GM18508 (cell line): ENCODE results near the gene ESPL1.

Experiments
- ATAC-seq: cut with Tn5 transposase; IDR thresholded peaks from one replicate; pipeline ENCODE4 v1.9.1; 2021; ENCODE audit warnings: moderate number of reproducible peaks; ENCODE audit not compliant: insufficient read depth, unreplicated experiment

ESPL1 gene

DNA sequence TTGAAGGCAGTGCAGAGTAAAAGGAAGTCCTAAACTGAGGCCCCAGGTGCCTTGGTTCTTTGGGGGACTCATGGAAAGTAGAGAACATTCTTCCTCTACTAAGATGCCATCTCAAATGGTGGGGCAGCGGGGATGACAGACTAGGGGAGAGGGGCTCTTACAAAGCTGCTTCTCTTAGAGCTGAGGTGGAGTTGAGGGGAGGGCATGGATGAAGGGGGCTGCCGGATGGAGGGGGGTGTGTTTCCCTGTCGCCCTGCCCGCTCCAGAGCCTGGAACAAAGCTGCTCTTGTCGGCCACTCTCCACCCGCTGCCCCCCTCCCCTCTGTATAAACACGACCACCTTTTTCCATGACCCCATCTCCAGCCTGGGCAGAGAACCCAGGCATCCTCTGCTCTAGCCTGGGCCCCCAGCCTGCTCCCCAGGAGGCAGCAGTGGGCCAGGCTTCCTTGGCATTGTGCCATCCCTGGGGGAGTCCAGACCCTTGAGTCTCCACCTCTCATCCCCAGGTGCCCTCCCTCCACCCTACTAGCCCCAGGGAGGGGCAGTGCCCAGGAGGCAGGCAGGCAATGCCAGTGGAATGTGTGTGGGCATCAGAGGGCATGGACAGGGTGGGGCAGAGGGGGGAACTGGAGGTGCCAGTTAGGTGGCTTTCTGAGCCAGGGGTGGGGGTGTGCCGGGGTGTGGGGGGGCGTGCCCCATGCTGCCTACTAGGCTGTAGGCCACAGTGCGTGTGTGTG lies 37.8 kb upstream of the ESPL1 start:
- no peak for ATAC-seq

DNA sequence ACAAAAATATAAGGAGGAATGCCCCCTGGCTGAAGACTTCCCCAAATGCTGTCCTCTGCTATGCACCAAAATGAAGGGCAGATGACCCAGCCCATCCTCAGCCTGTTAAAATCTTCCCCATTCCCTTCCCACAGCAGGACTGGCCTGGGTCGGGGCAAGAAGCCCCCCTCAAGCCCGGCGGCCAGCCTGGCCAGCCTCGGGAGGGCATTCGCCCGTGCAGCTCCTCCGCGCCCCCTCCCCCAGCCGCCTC lies 36.5 kb upstream of the ESPL1 start:
- ATAC-seq = no peak

DNA sequence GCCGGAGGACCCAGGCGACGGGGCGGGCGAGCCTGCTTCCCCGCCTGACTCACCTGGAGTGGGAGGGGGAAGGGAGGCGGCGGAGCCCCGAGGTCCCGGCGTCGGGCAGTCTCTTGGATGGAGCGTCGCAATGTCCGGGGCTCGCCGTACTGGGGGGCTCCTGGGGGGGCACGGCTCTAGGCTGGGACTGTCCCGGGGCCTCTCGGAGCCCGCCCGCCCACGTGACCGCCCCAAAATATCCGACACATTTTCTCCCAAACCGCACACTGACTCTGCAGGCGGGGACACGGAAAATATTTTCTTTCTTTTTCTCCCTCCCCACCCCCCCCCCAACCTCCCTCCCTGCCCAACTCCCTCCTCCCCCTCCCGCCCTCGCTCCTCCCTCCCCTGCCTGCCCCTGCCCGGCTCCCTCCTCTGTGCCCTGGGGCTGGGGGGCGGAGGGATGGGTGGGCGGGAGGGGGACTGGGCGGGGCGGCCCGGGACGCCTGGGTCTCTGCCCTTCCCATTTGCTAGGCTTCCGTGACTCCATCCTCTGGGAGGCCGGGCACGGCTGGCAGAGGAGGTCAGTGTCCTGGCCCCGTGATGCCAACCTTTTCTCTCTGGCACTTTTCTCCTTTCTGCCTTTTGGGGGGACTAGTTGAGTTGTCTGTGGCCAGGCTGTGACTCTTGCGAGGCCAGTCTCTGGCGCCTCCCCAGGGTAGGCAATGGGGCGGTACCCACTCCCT lies 36.0 kb upstream of the ESPL1 start, which contains the start of gene RARG:
Gene RARG (minus strand): TSS at position 289 of the 725 bp plus-strand sequence. CDS start 4,664 bp downstream, outside the sequence.
- no peak for ATAC-seq

DNA sequence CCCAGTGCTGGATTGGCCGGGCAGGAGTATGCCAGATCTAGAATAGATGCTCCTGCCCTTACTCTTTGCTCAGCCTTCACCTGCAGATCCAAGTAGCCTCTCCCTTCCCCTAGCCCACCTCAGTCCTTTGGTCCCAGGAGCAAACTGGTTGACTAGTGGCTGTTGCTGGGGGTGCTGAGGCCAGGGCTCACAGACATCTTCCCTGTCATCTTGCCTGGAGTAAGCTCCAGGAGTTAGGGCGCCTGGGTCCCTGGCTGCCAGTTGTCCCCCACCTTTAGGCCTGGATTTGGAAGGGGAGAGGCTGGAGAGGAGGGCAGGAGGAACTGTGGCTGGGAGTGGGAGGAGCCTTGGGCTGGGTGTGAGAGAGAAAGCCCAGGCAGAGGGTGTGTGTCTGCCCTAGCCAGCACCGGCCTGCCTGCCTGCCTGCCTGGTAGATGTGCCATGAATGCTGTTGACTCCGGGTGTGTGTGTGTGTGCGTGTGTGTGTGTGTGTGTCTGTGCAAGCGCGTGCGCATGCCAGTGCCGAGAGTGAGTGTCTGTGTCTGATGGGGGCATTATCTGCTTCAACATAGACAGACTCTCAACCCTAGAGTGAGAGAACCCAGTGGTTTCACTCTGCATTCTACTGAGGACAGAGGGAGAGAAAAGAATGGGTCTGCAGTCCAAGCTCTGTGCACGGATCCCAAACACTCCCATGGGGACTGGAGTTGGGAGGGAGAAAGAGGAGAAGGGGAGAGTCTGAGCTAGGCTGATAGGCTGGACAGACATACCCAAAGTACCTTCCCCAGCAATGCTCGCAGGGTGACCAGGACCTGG lies 35.2 kb upstream of the ESPL1 start:
- ATAC-seq = no peak

DNA sequence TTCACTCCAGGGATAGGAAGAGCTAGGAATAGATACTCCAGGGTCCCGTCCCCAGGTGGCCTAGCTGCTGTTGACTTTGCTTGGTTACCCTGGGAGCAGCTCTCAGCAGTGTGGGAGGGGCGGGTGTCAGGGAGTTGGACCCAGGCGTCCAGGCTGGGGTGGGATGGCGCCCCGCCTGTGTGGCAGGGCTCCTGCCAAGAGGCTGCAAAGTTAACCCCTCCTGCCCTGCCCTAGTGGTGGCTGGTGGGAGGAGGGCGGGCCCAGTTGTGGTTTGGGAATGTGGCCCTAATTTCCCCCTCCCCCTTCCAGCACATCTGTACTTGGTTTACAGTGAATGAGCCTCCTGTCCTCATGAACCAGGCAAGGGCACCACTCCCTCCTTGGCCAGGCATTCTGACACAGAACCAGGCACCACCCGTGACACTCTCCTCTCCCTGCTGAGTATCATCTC lies 34.4 kb upstream of the ESPL1 start:
- no peak for ATAC-seq

DNA sequence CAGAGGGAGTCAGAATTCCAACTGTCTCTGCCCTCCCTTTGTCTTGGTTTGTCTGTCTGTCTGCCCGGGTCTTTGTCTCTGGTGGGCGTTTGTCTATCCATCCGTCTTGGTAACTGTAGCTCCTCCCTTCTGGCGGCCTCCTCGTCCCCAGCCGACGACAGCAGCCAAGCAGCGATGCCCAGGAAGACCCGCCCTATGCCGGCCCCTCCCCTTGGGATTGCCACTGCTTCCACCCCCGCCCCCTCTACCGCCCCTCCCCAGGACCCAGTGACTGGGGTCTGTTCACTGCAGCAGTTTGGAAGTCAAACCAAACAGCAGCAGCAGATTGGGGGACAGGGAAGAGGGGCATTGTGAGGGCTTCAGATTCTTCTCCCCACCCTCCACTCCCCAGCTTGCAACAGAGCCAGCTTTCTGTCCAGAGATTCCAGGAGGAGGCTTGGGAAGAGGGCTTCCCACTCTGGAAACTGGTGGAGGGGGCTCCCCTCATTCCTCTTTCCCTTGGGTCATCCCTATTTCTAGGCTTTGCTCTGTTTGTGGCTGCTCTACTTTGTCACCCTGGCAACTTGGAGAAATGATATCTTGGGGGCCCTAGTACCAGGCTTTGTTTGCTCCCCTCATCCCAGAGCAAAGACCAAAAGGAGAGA lies 33.7 kb upstream of the ESPL1 start:
- ATAC-seq = no peak

DNA sequence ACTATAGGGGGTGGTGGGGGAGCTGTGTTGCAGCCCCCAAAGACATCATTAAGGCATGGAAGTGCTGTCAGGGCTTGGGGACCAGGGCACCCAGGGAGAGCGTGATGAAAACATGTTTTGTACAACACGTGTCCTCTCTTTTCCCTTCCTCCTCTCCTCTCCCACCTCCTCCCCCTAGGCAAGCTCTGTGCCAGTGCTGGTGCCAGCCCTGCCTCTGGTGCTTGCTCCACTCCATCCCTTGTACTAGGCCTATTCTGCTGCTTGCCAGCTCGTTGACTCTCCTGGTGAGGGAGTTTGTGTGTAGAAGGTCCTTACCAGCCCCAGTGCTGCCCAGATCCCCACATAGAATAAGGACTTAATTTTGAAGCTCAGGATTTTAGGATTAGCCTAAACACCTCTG lies 32.9 kb upstream of the ESPL1 start:
- ATAC-seq = no peak

DNA sequence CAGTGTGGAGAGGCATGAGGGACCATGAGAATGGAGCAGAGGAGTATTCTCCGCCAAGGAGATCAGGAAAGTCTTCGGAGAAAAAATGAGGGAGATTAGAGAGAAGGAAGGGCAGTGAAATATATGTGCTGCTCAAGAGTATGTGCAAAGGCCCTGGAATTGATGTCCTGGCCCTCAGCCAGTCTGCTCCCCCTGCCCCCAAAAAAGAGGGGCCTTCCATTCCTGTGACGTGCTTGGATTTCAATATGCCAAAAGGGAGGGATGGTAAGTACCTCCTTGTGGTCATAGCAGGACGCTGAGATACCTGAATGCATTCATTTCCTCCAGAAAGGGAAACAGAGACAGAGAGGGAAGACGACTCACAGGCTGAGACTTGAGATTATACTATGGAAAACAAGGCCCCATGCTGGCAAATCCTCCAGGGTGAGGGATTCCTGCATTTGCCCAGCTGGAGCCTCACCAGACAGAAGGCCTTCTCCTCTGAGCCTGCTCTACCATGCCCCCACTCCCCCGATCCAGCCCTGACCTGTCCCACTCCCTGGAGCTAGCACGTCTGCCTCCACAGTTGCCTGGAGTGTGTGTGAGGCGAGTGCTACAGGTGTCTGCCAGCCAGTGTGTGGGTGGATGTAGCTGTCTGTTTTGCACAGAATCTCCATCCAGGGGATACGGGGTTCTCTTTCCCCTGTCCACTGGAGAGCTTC lies 32.2 kb upstream of the ESPL1 start:
- ATAC-seq = no peak

DNA sequence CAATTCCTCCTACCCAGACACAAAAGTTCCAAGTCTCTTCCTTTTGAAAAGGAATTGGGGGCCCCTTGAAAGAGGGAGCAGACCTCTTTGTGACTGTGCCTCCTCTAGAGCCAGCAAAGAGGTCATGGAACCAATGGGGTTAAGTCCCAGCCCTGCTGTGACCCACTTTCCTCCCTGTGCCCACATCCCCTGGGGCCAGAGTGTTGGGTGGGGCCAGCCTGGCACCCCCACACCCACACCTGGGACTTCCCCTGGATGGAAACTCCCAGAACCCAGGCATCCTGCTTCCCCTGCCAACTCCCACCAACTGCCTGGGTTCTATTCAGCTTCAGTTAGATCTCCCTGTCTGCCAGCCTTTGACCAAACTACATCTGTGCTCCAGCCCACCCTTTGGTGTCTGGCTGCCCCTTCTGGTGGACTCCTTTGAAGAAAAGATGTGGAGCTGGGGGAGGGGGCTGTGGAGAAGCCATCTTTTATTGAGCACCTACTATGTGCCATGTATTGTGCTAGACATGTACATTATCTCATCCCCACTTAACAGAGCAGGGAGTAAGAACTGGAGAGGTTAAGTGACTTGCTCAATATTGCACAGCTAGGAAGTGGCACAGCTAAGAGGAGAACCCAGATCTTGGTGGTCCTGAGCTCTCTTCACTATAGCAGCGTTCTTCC lies 31.5 kb upstream of the ESPL1 start:
- ATAC-seq = no peak

DNA sequence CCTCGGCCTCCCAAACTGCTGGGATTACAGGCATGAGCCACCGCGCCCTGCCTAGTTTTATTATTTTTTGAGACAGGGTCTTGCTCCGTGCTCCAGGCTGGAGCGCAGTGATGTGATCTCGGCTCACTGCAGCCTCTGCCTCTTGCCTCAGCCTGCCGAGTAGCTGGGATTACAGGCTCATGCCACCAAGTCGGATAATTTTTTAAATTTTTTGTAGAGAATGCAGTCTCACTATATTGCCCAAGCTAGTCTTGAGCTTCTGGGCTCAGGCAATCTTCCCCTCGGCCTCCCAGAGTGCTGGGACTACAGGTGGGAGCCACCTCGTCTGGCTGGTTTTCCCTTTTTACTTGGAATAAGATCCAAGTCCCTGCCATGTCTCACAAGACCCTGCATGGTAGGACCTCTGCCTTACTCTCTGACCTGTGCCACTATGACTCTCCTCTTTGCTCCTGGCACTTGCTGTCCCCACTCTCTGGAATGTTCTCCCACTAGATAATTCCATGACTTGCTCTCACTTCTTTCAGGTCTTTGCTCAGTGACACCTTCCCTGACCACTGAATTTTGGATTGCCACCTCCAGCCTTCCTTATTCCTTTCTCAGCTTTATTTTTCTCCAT lies 28.3 kb upstream of the ESPL1 start:
- no peak for ATAC-seq

DNA sequence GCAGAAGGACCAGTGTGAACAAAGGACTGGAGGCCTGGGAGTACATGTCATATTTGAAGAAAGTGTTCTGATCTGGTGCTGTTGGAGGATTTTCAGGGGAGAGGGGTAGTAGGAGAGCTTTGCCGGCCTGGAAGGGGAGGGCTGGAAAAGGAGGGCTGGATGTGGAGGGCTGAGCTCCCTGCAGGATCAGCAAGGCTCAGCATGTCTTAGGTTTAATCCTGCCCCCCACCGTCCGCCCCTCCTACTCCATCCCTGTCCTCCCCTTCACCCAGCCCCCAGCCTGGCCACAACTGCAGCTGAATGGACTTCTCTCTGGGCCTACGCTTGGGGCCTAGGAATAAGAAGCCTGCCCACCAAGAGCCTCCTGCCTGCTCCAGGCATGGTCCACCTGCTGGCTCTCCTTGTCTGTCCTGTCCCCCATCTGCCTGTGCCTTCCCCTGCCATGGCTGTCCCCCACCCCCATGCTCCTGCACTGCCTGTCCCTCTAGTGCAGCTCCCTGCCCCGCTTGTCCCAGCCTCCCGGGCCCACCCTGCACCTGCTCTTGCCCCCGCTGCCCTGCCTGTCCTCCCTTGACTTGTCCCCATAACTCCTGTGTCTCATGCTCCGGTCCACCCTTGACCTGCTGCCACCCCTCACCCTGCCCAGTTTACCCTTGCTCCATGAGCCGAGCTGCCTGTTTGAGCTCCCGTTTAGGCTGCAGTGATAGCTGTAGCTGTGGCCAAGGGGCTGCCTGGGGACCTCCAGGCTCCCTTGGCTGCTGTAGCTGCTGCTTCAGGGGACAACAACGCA lies 26.3 kb upstream of the ESPL1 start:
- ATAC-seq = no peak

DNA sequence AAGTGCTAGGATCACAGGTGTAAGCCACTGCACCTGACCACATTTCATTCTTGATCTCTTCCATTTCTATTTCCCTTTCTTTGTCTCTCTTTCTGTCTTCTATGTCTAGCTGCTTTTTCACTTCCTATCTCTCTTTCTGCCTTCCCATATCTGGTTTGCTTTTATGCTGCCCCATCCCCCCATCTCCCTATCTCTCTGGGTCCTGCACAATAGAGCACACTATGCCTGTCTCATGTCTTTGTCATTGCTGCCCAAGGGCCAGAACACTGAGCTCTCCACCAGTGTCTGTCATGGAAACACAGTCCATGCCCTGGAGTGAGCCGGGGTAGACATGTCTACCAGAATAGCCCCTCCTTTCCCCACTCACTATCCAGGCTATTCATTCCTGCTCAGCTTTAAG lies 23.8 kb upstream of the ESPL1 start:
- no peak for ATAC-seq

DNA sequence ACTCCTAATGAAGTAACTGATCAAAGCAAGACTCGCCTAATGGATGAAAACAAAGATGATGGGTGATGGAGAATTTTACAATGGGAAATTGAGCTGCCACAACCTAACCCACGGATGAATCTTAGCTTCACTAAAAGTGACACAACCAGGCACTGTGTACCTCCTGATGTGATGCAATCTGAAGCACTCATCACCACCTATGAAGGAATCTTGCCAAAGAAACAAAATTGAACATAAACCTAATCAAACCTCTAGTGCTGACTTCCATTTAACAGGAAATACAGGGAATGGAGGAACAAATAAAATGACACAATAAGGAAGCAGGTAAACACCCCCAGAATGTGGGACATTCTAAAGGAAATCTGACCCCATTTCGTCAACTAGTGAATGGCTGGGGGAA lies 22.8 kb upstream of the ESPL1 start:
- no peak for ATAC-seq

DNA sequence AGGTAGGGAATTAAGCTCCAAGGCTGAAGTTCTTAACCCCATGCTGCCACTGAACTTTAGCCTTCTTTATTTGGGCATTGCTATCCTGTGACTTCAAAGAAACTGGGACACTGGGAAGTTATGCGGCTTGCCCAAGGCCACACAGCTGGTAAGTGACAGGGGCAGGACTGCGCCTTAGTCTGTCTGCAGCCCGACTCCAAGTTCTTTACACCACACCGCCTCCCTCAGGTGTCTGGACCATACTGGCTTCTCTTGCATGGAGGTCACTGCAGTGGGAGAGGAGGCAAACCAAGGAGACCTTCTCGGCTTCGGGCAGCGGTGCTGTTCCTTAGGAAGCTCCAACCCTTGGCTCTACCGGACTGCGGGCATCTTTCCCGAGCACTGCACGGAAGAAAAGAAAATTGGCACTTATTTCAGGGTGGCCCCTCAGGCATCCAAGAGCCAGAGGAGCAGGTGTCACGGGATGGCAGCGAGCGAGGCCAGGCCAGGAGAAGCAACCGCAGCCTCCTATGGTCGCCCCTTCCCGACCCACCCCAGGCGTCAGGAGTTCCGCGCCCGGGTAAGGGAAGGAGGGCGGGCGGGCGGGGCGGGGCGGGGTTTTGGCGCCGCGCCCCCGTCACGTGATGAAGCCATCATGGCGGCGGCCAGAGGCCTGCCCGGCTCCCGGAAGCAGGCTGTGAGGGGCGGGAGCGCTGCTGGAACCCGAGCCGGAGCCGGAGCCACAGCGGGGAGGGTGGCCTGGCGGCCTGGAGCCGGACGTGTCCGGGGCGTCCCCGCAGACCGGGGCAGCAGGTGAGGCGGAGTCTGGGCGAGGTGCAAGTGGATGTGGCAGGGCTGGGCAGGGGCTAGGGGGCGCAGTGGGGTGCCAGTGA lies 16.4 kb upstream of the ESPL1 start:
- ATAC-seq = no peak

DNA sequence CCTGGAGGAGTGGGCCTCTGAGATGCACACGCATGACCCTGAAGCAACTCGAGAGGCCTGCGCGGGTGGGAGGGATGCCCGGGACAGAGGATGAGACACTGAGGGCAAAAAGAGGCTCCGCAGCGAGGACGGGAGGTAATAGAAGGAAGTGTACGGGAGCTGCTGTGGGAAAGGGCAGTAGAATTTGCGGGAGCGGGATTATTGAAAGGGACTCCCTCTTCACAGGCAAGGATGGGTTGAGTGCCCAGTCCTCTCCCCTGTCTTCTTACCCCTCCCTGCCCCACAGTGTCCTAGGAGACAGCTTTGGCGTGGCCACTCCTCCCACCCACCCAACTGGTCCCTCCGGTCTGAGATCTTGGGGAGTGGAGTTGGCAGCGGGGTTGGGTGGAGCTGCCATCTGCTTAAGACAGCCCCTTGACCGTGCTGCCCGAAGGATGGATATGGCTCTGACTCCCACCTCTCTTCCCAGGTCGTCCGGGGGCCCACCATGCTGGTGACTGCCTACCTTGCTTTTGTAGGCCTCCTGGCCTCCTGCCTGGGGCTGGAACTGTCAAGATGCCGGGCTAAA lies 15.7 kb upstream of the ESPL1 start:
- no peak for ATAC-seq

DNA sequence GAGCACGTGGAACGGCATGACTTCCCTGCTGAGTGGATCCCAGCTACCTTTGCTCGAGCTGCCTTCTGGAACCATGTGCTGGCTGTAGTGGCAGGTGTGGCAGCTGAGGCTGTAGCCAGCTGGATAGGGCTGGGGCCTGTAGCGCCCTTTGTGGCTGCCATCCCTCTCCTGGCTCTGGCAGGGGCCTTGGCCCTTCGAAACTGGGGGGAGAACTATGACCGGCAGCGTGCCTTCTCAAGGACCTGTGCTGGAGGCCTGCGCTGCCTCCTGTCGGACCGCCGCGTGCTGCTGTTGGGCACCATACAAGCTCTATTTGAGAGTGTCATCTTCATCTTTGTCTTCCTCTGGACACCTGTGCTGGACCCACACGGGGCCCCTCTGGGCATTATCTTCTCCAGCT lies 14.8 kb upstream of the ESPL1 start:
- no peak for ATAC-seq

DNA sequence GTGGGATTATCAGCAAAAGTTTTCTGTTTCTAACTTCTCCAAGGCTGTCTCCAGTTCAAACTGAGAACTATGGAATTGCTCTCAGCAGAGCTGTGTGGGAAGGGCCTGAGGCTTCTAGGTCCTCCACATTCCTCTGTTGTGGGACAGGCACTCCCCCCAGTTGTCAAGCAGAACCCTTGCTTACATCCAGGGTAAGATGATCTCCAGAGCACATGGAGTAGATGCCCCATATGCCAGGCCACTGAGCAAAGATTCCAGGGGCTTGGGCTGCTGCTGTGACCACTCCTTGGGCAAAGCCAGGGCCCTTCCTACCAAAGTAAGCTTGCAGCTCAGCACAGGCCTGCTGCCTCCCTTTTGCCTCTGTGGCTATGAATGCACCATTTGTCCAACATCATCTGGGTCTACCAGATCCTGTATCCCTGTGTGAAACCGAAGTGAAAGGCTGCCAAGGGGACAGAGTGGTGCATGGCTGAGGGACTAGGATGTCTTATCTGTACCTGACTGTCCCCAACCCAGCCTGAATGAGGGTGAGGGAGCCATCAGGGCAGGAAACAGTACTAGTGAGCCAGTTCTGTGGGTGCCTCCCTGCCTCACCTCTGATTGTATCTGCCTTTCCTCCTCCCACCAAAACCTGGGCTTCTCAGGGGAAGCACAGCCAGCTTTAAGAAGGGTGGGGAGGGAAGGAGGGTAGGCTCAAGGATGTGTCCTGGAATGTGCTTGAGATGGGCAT lies 13.1 kb upstream of the ESPL1 start:
- ATAC-seq = no peak
